Heart left ventricle (tissue), 16 donors: ENCODE measurements around the gene CPLANE2. TPM values are rescaled to one million over a fixed set of nuclear protein-coding genes. Genes with fewer than 3 reads are reported as not detected.

Experiments
- ATAC-seq, 4 donors: fragments of 200-7000 bp; cut with Tn5 transposase; one replicate each; pipeline ENCODE4 v1.9.1; 2020 to 2022; ENCODE audit warnings: moderate library complexity in 4 of 4, mild to moderate bottlenecking in 3 of 4, moderate number of reproducible peaks in 1 of 4
- DNase-seq, 5 donors: peaks; one replicate each; pipeline ENCODE4 v3.0.0-alpha.2; 2020
- H3K27ac ChIP-seq, 12 donors: fragments of 200-600 bp; sonication (generic) in 4 of 12; one replicate each; pipeline versions ENCODE4 v1.5.0 to v1.8.0; 2016 to 2022; ENCODE audit warnings: mild to moderate bottlenecking in 2 of 12
- H3K27me3 ChIP-seq, 9 donors: fragments of 200-600 bp; sonication (generic) in 2 of 9; one replicate each; pipeline versions ENCODE4 v1.5.1 to v1.8.0; 2016 to 2022; ENCODE audit warnings: mild to moderate bottlenecking in 3 of 9
- H3K36me3 ChIP-seq, 9 donors: fragments of 200-600 bp; sonication (generic) in 2 of 9; one replicate each; pipeline versions ENCODE4 v1.5.0 to v1.8.0; 2018 to 2022; ENCODE audit warnings: mild to moderate bottlenecking in 2 of 9
- H3K4me1 ChIP-seq, 12 donors: fragments of 200-600 bp; sonication (generic) in 4 of 12; one replicate each; pipeline versions ENCODE4 v1.5.0 to v1.8.0; 2016 to 2022; ENCODE audit warnings: mild to moderate bottlenecking in 3 of 12
- H3K4me3 ChIP-seq, 12 donors: fragments of 200-600 bp; sonication (generic) in 4 of 12; one replicate each; pipeline versions ENCODE4 v1.5.0 to v1.8.0; 2017 to 2022; ENCODE audit warnings: mild to moderate bottlenecking in 9 of 12, moderate library complexity in 4 of 12
- H3K9me3 ChIP-seq, 12 donors: fragments of 200-600 bp; sonication (generic) in 4 of 12; one replicate each; pipeline versions ENCODE4 v1.5.0 to v1.8.0; 2016 to 2022; ENCODE audit warnings: mild to moderate bottlenecking in 1 of 12
- CTCF ChIP-seq, 12 donors: fragments of 200-600 bp; sonication (generic) in 4 of 12; IDR thresholded peaks; one replicate each; pipeline versions ENCODE4 v1.5.0 to v1.8.0; 2018 to 2022; ENCODE audit warnings: antibody characterized with exemption in 12 of 12, mild to moderate bottlenecking in 5 of 12
- POLR2A ChIP-seq, 2 donors: fragments of 450-650 bp; IDR thresholded peaks; one replicate each; pipeline ENCODE4 v1.6.1; 2017; ENCODE audit warnings: antibody characterized with exemption in 2 of 2, mild to moderate bottlenecking in 2 of 2, moderate library complexity in 2 of 2
- WGBS, 4 donors: extraction: QIAGEN DNeasy Blood & Tissue Kit in 2 of 4; methylation state at CpG; one replicate each; pipeline versions ENCODE4 v1.1.5 to v1.1.7; 2013 to 2018; 5-methylcytosine and 5-hydroxymethylcytosine counted together
- intact Hi-C, 10 donors: fragments of 100-400 bp; cut with DNase I; formaldehyde crosslinking; loops; one replicate each; pipeline versions ENCODE4 v1.11.1 to v1.14.2; 2022
- polyA plus RNA-seq, 2 donors: library from polyadenylated mRNA; stranded (reverse); fragments of 200-250 nt; gene quantifications; one replicate each; pipeline ENCODE4 v1.2.3, GENCODE V29; 2013
- total RNA-seq, 9 donors: library from RNA; depleted of rRNA in 2 of 9; stranded (reverse); fragments of >200 nt in 2 of 9; fragmentation: NEBNext Ultra II Directional in 3 of 9; extraction: Animal tissue kit (Norgen Biotek cat#: 25700) in 3 of 9; gene quantifications; one replicate each; pipeline versions ENCODE4 v1.1.0 to v1.2.4, GENCODE V29; 2016 to 2023
- donor health status: ischemic (EF 13 %, LVEDD 7.1; RV severe dilation, severe dysfunction).
- donor health status: healthy with polysubstance abuse.
- donor health status: DM: no; HTN: yes; CAD: no.
- donor health status: DM: no; HTN: no; CAD: no.
- donor health status: ischemic (EF 25% LVEDD 6.9; RV normal size, moderate dysfunction).
- donor health status: ischemic (EF 25% LVEDD 5.7; RV mildly dilated, moderate dysfunction).
- donor health status: healthy.
- donor health status: DM: yes; HTN: yes; CAD: no.
- donor health status: ischemic (EF 35%, LVEDD 5.7; RV mildly dilated, moderate dysfunction).
- donor health status: nonischemic (EF 11% LVEDD 7.7; RV severe dilation, severe dysfunction).
- donor health status: DM: yes; HTN: yes; CAD: no.
- donor health status: PGD.
- donor health status: ischemic (EF 29% LVEDD 5.4; RV normal size, mild dysfunction).
- donor health status: nonischemic (EF 23%, LVEDD 6.1; RV moderate dilation, normal function).

CPLANE2 gene
- total and polyA plus RNA-seq, 11 donors, result 3.6 to 9.9 (median 5.7) TPM

- intact Hi-C loops, result loop anchor here in 1 of 10 donors (5.0 kb wide), 1 partner anchor 51 kb away; no protein-coding TSS in a partner anchor
- no peak for ATAC-seq
- no peaks in the 10 kb centered on the region for H3K27me3 ChIP-seq
- no peak overlapping the region for H3K4me3 ChIP-seq
- H3K4me1 ChIP-seq, result peaks cover 0 to 19% (median 4%) of the 10 kb centered on the region in 12 donors
- no peaks in the 10 kb centered on the region for H3K36me3 ChIP-seq
- DNase-seq, result no peak
- no peaks in the 10 kb centered on the region for H3K9me3 ChIP-seq
- no peak for TF ChIP-seq CTCF (IDR thresholded peaks at IDR 0.05)
- TF ChIP-seq POLR2A (IDR thresholded peaks at IDR 0.05), result no peak
- 73 to 92% (median 87%) methylated on average over 1 of the region's 1 CpG for WGBS, 4 donors
- no peak overlapping the region for H3K27ac ChIP-seq
Observed at GRCh38 chr1:16191309-16191708, 45.7 kb downstream of the CPLANE2 start.

- no peaks in the 10 kb centered on the region for H3K27me3 ChIP-seq
- peaks cover 0 to 19% (median 4%) of the 10 kb centered on the region in 12 donors for H3K4me1 ChIP-seq
- ATAC-seq, result no peak
- WGBS, 4 donors, result 62 to 68% (median 64%) methylated on average over 9 of the region's 9 CpGs
- no peaks in the 10 kb centered on the region for H3K9me3 ChIP-seq
- intact Hi-C loops, result loop anchor here in 4 of 10 donors (5.0 kb wide), 3 partner anchors 38 to 57 kb away; no protein-coding TSS in a partner anchor
- DNase-seq, result no peak
- H3K4me3 ChIP-seq, result no peak overlapping the region
- no peak overlapping the region for H3K27ac ChIP-seq
- no peaks in the 10 kb centered on the region for H3K36me3 ChIP-seq
- TF ChIP-seq POLR2A (IDR thresholded peaks at IDR 0.05), result no peak
- no peak for TF ChIP-seq CTCF (IDR thresholded peaks at IDR 0.05)
Observed at GRCh38 chr1:16189921-16190621, 46.9 kb downstream of the CPLANE2 start.

- Histone ChIP-seq H3K36me3 (no peaks in the 10 kb centered on the region), H3K9me3 (no peaks in the 10 kb centered on the region), H3K4me3 (no peak overlapping the region), H3K27me3 (no peaks in the 10 kb centered on the region), H3K4me1 (peaks cover 0 to 19% (median 4%) of the 10 kb centered on the region in 12 donors), H3K27ac (no peak overlapping the region)
- no peak for DNase-seq
- WGBS, 4 donors, result 46 to 56% (median 50%) methylated on average over 6 of the region's 6 CpGs
- peak in 3 of 4 donors; percentile 46 to 58 (median 51) for ATAC-seq
- intact Hi-C loops, result loop anchor here in 3 of 10 donors (5.0 kb wide), 2 partner anchors 37 to 58 kb away; no protein-coding TSS in a partner anchor
- no peak for TF ChIP-seq POLR2A (IDR thresholded peaks at IDR 0.05)
- TF ChIP-seq CTCF (IDR thresholded peaks at IDR 0.05), result no peak
Observed at GRCh38 chr1:16189003-16189402, 48.0 kb downstream of the CPLANE2 start.

GRCh38 chr1:16187748-16188401, 49.1 kb downstream of the CPLANE2 start:
- no peaks in the 10 kb centered on the region for H3K9me3 ChIP-seq
- DNase-seq (peak; percentile 71 to 88 (median 73)), ATAC-seq (peak; percentile 57 to 85 (median 77))
- intact Hi-C loops, result loop anchor here (1.0 to 5.0 kb wide), 6 partner anchors 36 to 109 kb away; no protein-coding TSS in a partner anchor
- TF ChIP-seq POLR2A (IDR thresholded peaks at IDR 0.05) (no peak), CTCF (IDR thresholded peaks at IDR 0.05) (peak; percentile 94 to 99 (median 97))
- H3K4me1 ChIP-seq, result peaks cover 0 to 20% (median 4%) of the 10 kb centered on the region in 12 donors
- 24 to 26% (median 25%) methylated on average over 15 of the region's 15 CpGs for WGBS, 4 donors
- H3K27ac ChIP-seq, result no peak overlapping the region
- no peak overlapping the region for H3K4me3 ChIP-seq
- no peaks in the 10 kb centered on the region for H3K27me3 ChIP-seq
- H3K36me3 ChIP-seq, result no peaks in the 10 kb centered on the region
